Mesenchymal stem cell (in vitro differentiated cells and primary cell): ENCODE measurements around the gene SP4.

Experiments used
- DNase-seq: peaks from one replicate; pipeline ENCODE4 v3.0.0-alpha.2; 2013
- H2AFZ ChIP-seq: one replicate; pipeline ENCODE4 v1.6.1; 2013; ENCODE audit warnings: low read depth, mild to moderate bottlenecking, control low read depth, inconsistent platforms, low read length, moderate library complexity
- H2AK5ac ChIP-seq: 2 replicates; pipeline ENCODE4 v1.6.1; 2013; ENCODE audit warnings: low read length, moderate library complexity, mild to moderate bottlenecking, inconsistent platforms; ENCODE audit not compliant: severe bottlenecking
- H2BK120ac ChIP-seq: one replicate; pipeline ENCODE4 v1.6.1; 2013; ENCODE audit warnings: low read depth, mild to moderate bottlenecking, inconsistent platforms, low read length, moderate library complexity
- H2BK12ac ChIP-seq, 2 experiments: one replicate each; pipeline ENCODE4 v1.6.1; 2013; ENCODE audit warnings: inconsistent platforms in 2 of 2, low read length in 2 of 2, mild to moderate bottlenecking in 2 of 2, moderate library complexity in 2 of 2, control low read depth in 1 of 2
- H2BK15ac ChIP-seq: one replicate; pipeline ENCODE4 v1.6.1; 2013; ENCODE audit warnings: mild to moderate bottlenecking, low read depth, inconsistent platforms; ENCODE audit not compliant: poor library complexity, severe bottlenecking
- H2BK5ac ChIP-seq: 2 replicates; pipeline ENCODE4 v1.6.1; 2013; ENCODE audit warnings: low read depth, mild to moderate bottlenecking, low read length, control low read depth, inconsistent platforms; ENCODE audit not compliant: poor library complexity, severe bottlenecking
- H3K14ac ChIP-seq, 2 experiments: one replicate each; pipeline ENCODE4 v1.6.1; 2013; ENCODE audit warnings: inconsistent platforms in 2 of 2, low read length in 2 of 2, control low read depth in 1 of 2, mild to moderate bottlenecking in 1 of 2, moderate library complexity in 1 of 2
- H3K18ac ChIP-seq, 2 experiments: one replicate each; pipeline ENCODE4 v1.6.1; 2013; ENCODE audit warnings: inconsistent platforms in 2 of 2, low read length in 2 of 2, control low read depth in 1 of 2, low read depth in 1 of 2, mild to moderate bottlenecking in 1 of 2
- H3K23ac ChIP-seq, 2 experiments: one replicate each; pipeline ENCODE4 v1.6.1; 2013; ENCODE audit warnings: inconsistent platforms in 2 of 2, low read length in 2 of 2, mild to moderate bottlenecking in 2 of 2, moderate library complexity in 2 of 2, control low read depth in 1 of 2
- H3K27ac ChIP-seq: 2 replicates; pipeline ENCODE4 v1.5.1; 2013; ENCODE audit warnings: mild to moderate bottlenecking, moderate library complexity, low read length, control low read depth, inconsistent platforms; ENCODE audit not compliant: poor library complexity, severe bottlenecking
- H3K27me3 ChIP-seq, 2 experiments: 2 replicates each; pipeline versions ENCODE4 v1.6.1 to v1.7.0; 2013; ENCODE audit warnings: low read length in 2 of 2, mild to moderate bottlenecking in 2 of 2, moderate library complexity in 2 of 2, control low read depth in 1 of 2, inconsistent platforms in 1 of 2; ENCODE audit not compliant: control insufficient read depth in 1 of 2, insufficient read depth in 1 of 2
- H3K36me3 ChIP-seq, 2 experiments: 2 replicates each; pipeline versions ENCODE4 v1.6.1 to v1.7.0; 2013; ENCODE audit warnings: low read length in 2 of 2, control low read depth in 1 of 2, inconsistent platforms in 1 of 2, low read depth in 1 of 2, mild to moderate bottlenecking in 1 of 2; ENCODE audit not compliant: insufficient read depth in 2 of 2, control insufficient read depth in 1 of 2
- H3K4ac ChIP-seq, 2 experiments: one replicate each; pipeline ENCODE4 v1.6.1; 2013; ENCODE audit warnings: inconsistent platforms in 2 of 2, low read length in 2 of 2, mild to moderate bottlenecking in 2 of 2, moderate library complexity in 2 of 2, control low read depth in 1 of 2, low read depth in 1 of 2
- H3K4me1 ChIP-seq: 2 replicates; pipeline ENCODE4 v1.6.1; 2013; ENCODE audit warnings: low read depth, low read length, control low read depth; ENCODE audit not compliant: control insufficient read depth, insufficient read depth
- H3K4me2 ChIP-seq: 2 replicates; pipeline ENCODE4 v1.6.1; 2013; ENCODE audit warnings: low read length, mild to moderate bottlenecking, inconsistent platforms; ENCODE audit not compliant: poor library complexity, severe bottlenecking
- H3K4me3 ChIP-seq, 2 experiments: 2 replicates each; pipeline versions ENCODE4 v1.5.1 to v1.7.0; 2013; ENCODE audit warnings: low read length in 2 of 2, mild to moderate bottlenecking in 2 of 2, control low read depth in 1 of 2, low read depth in 1 of 2; ENCODE audit not compliant: insufficient read depth in 1 of 2
- H3K79me1 ChIP-seq: replicated peaks from 2 replicates; pipeline ENCODE4 v1.6.1; 2013; ENCODE audit warnings: mild to moderate bottlenecking, control low read depth, low read length, inconsistent platforms; ENCODE audit not compliant: poor library complexity, severe bottlenecking
- H3K9ac ChIP-seq: 2 replicates; pipeline ENCODE4 v1.7.0; 2013; ENCODE audit warnings: mild to moderate bottlenecking, low read length, moderate library complexity
- H3K9me3 ChIP-seq: 2 replicates; pipeline ENCODE4 v1.7.0; 2013; ENCODE audit warnings: mild to moderate bottlenecking, low read length; ENCODE audit not compliant: control insufficient read depth
- H4K8ac ChIP-seq: one replicate; pipeline ENCODE4 v1.6.1; 2013; ENCODE audit warnings: inconsistent platforms, mild to moderate bottlenecking, low read length, moderate library complexity
- H4K91ac ChIP-seq: one replicate; pipeline ENCODE4 v1.6.1; 2013; ENCODE audit warnings: mild to moderate bottlenecking, low read length, inconsistent platforms
- WGBS: methylation state at CpG from one replicate; pipeline ENCODE4 v1.1.7; 2013; ENCODE audit warnings: mixed read lengths; 5-methylcytosine and 5-hydroxymethylcytosine counted together

The SP4 gene

DNA sequence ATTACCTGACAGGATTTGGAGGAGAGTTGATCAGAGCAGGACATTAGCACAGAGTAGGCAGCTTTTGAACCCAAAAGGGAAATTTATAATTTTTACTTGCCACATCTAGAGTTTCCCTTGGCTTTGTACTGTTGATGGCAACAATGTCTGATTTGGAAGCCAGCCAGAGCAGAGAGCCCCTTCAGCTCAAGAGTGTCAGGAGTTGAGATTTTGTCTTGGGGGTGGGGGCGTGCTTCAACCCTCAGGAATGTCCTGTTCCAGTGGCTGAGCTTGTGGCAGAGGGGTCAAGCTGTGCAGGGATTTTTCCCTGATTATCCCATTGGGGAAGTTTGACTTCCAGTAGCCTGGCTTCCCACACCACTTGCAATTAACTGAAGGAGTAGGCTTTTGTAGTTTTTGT lies 27.0 kb downstream of the SP4 start:
- Histone ChIP-seq H2AFZ (no peak overlapping the region), H3K4ac (no peak overlapping the region), H4K91ac (no peak overlapping the region), H2AK5ac (no peak overlapping the region), H3K23ac (no peak overlapping the region), H2BK15ac (no peak overlapping the region), H3K4me2 (no peak overlapping the region), H3K4me1 (no peaks in the 10 kb centered on the region), H3K9me3 (peaks cover 36% of the 10 kb centered on the region), H3K14ac (no peak overlapping the region), H3K18ac (no peak overlapping the region), H3K27me3 (no peaks in the 10 kb centered on the region), H3K79me1 (peaks cover 9% of the 10 kb centered on the region), H3K36me3 (peaks cover 0 to 4% of the 10 kb centered on the region in 2 experiments), H2BK5ac (no peak overlapping the region), H3K27ac (no peak overlapping the region), H3K9ac (no peak overlapping the region), H2BK12ac (no peak overlapping the region), H4K8ac (no peak overlapping the region), H2BK120ac (no peak overlapping the region), H3K4me3 (no peak overlapping the region)
- 80% methylated on average over 1 of the region's 1 CpG for WGBS
- DNase-seq = no peak

DNA sequence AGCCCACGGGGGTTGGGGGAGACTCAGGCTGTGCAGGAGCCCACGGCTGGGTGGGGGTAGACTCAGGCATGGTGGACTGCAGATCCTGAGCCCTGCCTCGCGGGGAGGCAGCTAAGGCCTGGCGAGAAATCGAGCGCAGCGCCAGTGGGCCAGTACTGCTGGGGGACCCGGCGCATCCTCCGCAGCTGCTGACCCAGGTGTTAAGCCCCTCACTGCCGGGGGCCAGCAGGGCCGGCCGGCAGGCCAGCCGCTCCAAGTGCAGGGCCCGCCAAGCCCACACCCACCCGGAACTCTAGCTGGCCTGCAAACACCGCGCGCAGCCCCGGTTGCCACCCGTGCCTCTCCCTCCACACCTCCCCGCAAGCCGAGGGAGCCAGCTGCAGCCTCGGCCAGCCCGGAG lies 33.4 kb downstream of the SP4 start:
- WGBS = 99% methylated on average over 26 of the region's 26 CpGs
- H2AK5ac ChIP-seq = no peak overlapping the region
- DNase-seq = no peak
- no peak overlapping the region for H3K9ac ChIP-seq
- H3K27ac ChIP-seq = no peak overlapping the region
- H2BK120ac ChIP-seq = no peak overlapping the region
- H3K23ac ChIP-seq = no peak overlapping the region
- H4K8ac ChIP-seq = no peak overlapping the region
- H3K14ac ChIP-seq = no peak overlapping the region
- no peak overlapping the region for H2BK12ac ChIP-seq
- no peak overlapping the region for H2BK15ac ChIP-seq
- H3K4me1 ChIP-seq = no peaks in the 10 kb centered on the region
- H3K36me3 ChIP-seq = peaks cover 0 to 10% of the 10 kb centered on the region in 2 experiments
- H2AFZ ChIP-seq = no peak overlapping the region
- no peak overlapping the region for H3K4ac ChIP-seq
- no peak overlapping the region for H3K4me2 ChIP-seq
- no peaks in the 10 kb centered on the region for H3K9me3 ChIP-seq
- H4K91ac ChIP-seq = no peak overlapping the region
- no peaks in the 10 kb centered on the region for H3K27me3 ChIP-seq
- H3K18ac ChIP-seq = no peak overlapping the region
- no peak overlapping the region for H2BK5ac ChIP-seq
- no peak overlapping the region for H3K4me3 ChIP-seq
- peaks cover 2% of the 10 kb centered on the region for H3K79me1 ChIP-seq

DNA sequence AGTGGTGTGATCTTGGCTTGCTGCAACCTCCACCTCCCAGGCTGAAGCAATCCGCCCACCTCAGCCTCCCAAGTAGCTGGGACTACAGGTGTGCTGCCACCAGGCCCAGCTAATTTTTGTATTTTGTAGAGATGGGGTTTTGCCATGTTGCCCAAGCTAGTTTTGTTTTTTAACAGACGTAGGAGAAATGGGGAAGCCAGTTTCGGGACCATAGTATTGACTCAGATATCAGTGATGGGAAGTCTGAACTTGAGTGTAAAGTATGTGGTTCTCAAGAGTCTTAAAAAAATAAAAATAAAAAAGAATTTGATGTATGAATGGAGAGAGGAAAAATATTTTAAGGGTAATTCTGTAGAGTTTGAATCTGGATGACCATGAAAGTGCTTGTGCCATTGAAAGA lies 34.2 kb downstream of the SP4 start:
- H3K27me3 ChIP-seq = no peaks in the 10 kb centered on the region
- H3K79me1 ChIP-seq = peaks cover 4% of the 10 kb centered on the region
- H4K91ac ChIP-seq = no peak overlapping the region
- no peak overlapping the region for H2AFZ ChIP-seq
- H2BK5ac ChIP-seq = no peak overlapping the region
- H2BK12ac ChIP-seq = no peak overlapping the region
- H2BK120ac ChIP-seq = no peak overlapping the region
- no peak overlapping the region for H3K18ac ChIP-seq
- no peaks in the 10 kb centered on the region for H3K9me3 ChIP-seq
- H3K9ac ChIP-seq = no peak overlapping the region
- H2BK15ac ChIP-seq = no peak overlapping the region
- no peak for DNase-seq
- no peak overlapping the region for H3K4me2 ChIP-seq
- H3K23ac ChIP-seq = no peak overlapping the region
- H2AK5ac ChIP-seq = no peak overlapping the region
- no peak overlapping the region for H3K27ac ChIP-seq
- H3K4me1 ChIP-seq = no peaks in the 10 kb centered on the region
- H3K36me3 ChIP-seq = peaks cover 0 to 8% of the 10 kb centered on the region in 2 experiments
- H3K4ac ChIP-seq = no peak overlapping the region
- no peak overlapping the region for H4K8ac ChIP-seq
- H3K14ac ChIP-seq = no peak overlapping the region
- H3K4me3 ChIP-seq = no peak overlapping the region
- 97% methylated on average over 3 of the region's 3 CpGs for WGBS

DNA sequence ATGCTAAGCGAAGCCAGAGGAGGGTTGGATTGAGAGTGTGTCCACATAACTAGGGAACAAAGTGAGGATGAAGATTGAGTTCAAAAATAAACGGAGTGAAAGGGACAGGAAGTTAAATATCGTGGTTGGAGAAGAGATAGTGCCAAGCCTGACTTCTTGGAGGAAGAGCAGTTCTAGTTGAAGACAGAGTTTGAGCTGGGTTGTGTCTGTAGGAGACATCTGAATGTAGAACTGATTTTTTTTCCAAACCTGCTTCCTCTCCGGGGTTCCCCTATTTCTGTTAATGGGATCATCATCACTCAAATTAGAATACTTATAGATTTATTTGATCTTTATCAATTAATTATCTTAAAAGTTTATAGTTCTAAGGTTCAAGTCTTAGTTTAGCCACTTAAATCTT lies 35.6 kb downstream of the SP4 start:
- Histone ChIP-seq H2BK12ac (no peak overlapping the region), H3K4me1 (no peaks in the 10 kb centered on the region), H4K8ac (no peak overlapping the region), H2BK120ac (no peak overlapping the region), H3K4me2 (no peak overlapping the region), H2AK5ac (no peak overlapping the region), H4K91ac (no peak overlapping the region), H3K27me3 (no peaks in the 10 kb centered on the region), H2AFZ (no peak overlapping the region), H2BK5ac (no peak overlapping the region), H3K18ac (no peak overlapping the region), H3K36me3 (peaks cover 0 to 8% of the 10 kb centered on the region in 2 experiments), H3K9me3 (no peaks in the 10 kb centered on the region), H3K79me1 (peaks cover 4% of the 10 kb centered on the region), H3K4me3 (no peak overlapping the region), H3K23ac (no peak overlapping the region), H3K27ac (no peak overlapping the region), H3K4ac (no peak overlapping the region), H3K14ac (no peak overlapping the region), H3K9ac (no peak overlapping the region), H2BK15ac (no peak overlapping the region)
- no peak for DNase-seq
- 74% methylated on average over 3 of the region's 4 CpGs for WGBS
